GM04503 (cell line): Measurements from ENCODE around the gene SNTG2.

Experiments used
- DNase-seq: peaks from one replicate; pipeline ENCODE4 v3.0.0-alpha.2; 2012; ENCODE audit warnings: low read depth

SNTG2 gene

DNA sequence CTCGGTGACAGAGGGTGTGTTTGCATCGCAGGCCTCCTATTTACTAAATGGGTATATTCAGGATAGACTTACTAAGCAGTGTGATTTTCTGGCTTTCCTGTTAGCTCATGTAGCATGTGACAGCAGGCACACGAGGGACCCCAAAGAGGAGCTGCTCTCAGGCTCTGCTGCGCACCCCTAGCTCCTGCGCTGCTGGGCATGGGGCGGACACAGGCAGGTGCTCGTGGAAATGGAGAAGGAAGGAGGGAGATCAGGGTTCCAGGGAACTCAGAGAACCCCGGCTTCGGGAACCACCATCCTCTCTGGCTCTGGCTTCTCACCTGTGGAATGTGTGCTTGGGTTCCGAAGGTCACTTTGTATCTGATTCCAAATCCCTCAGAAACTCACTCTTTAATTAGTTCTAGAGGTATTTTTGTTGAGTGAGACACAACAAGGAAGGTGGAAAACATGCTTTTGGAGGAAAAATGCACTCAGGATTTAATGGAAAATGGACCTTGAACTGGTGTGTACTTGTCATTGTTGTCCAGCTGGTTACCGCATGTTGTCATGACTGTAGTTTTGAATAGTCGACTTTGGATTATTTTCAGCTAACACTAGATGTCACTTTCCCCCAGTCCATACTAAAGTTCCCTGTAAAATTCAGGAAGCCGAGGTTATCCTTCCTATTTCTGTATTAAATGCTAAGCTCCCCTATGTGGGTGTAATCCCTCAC lies 3.5 kb downstream of the SNTG2 start:
- DNase-seq: peak; percentile 6

DNA sequence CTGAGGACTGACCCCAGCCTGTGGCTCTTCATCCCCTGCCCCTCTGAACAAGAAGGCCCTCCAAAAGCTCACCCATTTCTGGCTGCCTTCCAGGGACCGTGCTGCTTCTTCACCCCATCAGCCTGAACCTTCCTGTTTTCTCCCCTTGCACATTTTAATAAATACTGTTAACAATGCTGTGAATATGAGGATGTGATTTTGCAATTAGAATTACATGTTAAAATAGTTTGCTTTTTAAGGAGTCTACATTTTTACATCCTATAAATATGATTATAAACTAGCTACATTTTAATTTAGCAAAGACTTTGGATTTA lies 4.0 kb downstream of the SNTG2 start:
- no peak for DNase-seq

DNA sequence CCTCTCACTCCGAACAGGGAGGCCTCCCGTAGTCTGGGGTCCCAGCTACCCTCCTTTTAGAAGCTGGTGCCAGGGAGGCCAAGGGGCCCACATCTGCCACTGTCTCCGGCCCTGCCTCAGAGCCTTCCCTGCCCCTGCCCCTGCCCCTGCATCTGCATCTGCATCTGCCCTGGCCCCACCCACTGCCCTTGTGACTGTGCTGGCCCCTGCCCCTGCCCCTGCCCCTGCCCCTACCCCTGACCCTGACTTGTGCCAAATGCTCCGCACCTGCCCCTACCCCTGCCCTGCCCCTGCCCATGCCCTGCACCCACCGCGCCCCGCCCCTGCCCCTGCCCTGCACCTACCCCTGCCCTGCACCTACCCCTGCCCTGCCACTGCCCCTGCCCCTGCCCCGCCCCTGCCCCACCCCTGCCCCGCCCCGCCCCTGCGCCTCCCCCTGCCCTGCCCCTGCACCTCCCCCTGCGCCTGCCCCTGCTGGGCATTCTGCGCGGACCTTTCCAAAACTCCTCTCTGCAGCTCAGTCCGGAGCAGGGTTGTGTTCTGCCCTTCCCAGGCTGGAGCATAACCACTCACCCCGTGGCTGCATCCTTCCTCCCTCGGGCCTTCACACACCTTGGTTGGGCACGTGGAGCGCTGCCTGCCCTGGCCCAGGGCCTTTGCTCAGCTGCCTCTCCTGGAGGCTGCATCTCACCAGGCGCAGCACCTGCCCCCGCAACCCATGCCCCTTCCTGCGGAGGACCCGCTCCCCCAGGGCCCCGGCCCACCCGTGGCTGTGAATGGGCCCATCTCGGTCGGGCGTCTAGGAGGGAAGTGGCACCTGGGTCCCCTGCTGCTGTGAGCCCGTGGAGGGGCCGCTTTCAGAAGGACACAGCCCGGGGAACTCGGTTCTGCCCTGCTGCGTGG lies 5.4 kb downstream of the SNTG2 start:
- no peak for DNase-seq

GRCh38 chr2:959457-959856 lies 8.8 kb downstream of the SNTG2 start:
- no peak for DNase-seq

GRCh38 chr2:960061-960736 lies 9.6 kb downstream of the SNTG2 start:
- DNase-seq: no peak

GRCh38 chr2:961786-962185 lies 11.1 kb downstream of the SNTG2 start:
- no peak for DNase-seq

GRCh38 chr2:963876-964275 lies 13.2 kb downstream of the SNTG2 start:
- DNase-seq: no peak

DNA sequence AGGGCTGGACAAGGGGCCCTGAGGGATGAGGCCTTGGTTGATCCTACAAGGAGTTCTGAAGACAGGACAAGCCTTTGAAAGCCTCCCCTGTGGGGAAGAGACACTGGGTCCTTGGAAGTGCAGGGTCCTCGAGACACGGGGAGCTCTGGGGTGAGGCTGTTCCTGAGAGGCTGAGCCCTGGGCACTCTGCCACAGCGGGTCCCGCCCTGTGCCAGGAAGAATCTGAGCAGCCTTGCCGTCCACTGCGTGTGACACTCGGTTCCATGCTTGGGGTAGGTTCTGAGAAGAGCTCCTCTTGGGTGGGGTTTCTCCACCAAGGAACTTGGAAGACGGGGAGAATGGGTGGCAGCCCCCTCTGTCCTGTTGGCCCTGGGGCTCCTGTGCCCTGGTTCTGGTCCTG lies 13.9 kb downstream of the SNTG2 start:
- no peak for DNase-seq

DNA sequence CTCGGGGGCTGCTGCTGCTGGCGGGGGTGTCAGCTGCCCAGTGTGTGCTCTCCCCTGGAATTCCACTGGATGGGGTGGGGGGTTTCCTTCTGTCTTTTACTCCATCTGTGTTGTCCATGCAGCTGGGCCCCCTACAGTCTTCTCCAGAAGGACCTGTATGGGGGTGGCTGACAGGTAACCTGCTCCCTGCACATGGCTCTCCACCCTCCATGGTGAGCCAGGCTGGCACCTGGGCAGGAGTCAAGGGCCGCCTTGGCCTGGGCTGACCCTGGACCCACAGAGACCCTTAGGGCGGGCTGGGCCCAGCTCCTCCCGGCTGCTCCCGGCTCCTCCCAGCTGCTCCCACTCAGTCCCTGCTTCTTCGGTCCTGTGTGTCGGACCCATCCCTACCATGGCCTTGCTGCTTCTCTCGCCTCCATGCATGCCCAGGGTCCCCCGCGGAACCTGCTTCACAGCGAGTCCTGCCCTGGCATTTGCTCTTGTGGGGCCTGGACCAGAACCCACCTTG lies 15.0 kb downstream of the SNTG2 start:
- DNase-seq: no peak

DNA sequence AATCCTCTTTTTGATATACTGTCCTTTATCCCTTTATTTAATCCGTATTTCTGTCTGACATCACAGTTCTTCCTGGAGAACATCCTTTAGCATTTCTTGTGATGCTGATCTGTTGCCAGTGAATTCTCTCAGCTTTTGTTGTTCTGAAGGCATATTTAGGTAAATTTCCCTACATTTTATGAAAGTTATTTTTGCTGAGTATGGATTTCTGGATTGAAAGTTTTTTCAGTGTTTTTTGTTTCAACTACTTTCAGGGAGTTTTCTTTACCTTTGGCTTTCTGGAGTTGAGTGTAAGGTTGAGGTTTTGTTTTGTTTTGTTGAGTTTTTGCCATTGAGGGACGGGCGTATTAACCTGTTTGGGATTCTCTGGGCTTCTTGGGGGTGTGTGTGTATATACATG lies 22.5 kb downstream of the SNTG2 start:
- DNase-seq: no peak

GRCh38 chr2:974054-974453 lies 23.4 kb downstream of the SNTG2 start:
- DNase-seq: no peak

- no peak for DNase-seq
Measured at GRCh38 chr2:974502-974901, 23.9 kb downstream of the SNTG2 start.

GRCh38 chr2:975095-975494 lies 24.4 kb downstream of the SNTG2 start:
- DNase-seq: no peak

DNA sequence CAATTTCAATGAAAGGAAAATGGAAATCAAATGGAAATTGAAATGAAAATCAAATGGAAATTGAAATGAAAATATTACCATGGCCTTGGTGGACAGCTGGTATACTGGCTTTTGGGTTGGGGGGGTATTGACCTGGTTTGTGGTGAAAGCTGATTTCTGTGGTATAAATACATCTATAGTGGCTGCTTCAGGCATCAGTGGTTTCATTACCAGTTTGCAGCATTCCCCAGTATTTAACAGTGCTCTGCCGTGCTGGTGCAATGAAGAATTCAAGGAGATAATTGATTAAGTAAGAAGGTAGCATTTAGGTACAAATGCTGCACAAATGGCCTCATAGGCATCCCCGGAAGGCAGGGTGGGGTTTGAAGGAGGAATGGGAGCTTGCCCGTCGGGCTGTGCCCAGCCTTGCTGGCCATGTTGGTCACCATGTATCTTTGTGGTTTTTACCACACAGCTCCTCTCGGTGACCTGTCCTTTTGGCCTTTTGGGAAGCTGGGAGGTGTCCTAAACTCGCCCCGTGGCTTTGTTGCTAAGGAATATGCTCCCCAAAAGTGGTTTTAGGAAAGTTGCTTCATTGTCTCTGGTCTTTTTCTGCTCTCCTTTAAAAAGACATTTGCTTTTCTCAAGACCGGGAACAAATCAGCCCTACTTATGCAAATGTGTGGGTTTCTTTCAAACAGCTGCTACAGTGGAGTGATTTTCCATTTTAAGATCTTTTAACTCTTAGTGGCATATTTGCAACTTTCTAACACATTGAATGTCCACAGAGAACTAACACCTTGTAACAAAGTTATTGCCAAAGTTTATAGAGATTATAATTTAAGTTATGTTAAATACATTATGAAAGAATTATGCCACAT lies 28.6 kb downstream of the SNTG2 start:
- DNase-seq: no peak

- DNase-seq: no peak
Measured at GRCh38 chr2:980176-980575, 29.5 kb downstream of the SNTG2 start.

DNA sequence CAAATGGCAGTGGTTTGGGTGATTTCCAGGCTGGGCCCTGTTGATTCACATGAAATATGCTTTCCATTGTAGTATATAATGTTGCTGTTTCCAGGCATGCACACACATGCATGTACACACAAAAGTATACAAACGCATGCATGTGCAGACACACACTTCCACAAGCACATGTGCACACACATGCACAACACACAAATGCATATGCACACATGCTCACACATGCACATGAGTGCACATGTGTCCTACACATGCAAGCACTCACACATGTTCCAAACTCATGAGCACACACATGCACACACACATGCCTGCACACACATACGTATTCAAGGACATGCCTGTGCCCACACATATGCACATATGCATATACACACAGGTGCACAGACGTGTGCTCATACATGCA lies 30.6 kb downstream of the SNTG2 start:
- no peak for DNase-seq

DNA sequence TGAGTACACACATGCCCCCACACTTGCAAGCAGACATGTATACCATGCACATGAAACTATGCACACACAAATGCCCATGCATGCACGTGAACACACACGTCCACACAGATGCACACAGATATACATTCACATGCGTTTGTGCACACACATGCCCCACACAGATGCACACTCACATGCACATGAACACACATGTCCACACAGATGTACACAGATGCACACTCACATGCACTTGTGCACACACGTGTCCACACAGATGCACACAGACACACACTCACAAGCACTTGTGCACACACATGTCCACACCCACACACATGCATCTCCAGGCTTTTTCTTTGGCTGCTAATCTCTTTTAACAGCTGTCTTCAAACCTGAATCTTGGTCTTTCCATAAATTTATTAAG lies 31.1 kb downstream of the SNTG2 start:
- DNase-seq: no peak

GRCh38 chr2:985317-985898 lies 34.8 kb downstream of the SNTG2 start:
- DNase-seq: no peak

DNA sequence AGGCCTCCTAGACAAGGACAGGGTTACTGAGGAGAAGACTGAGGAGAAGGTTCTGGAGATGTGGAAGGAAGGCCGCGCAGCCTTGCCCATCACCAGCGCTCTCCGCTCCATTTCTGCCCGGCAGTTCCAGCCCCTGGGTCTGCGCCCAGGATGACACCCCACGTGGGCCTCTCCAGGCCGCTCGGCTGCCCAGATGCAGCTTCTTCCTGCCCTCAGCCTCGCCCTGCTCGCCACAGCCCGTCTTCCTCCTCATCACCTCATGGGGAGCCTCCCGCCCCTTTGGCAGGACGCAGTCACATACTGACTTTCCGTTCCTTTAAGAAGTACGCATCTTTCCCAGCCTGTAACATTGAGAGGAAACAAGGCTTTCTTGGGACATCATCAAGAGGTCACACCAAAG lies 37.1 kb downstream of the SNTG2 start:
- DNase-seq: no peak

DNA sequence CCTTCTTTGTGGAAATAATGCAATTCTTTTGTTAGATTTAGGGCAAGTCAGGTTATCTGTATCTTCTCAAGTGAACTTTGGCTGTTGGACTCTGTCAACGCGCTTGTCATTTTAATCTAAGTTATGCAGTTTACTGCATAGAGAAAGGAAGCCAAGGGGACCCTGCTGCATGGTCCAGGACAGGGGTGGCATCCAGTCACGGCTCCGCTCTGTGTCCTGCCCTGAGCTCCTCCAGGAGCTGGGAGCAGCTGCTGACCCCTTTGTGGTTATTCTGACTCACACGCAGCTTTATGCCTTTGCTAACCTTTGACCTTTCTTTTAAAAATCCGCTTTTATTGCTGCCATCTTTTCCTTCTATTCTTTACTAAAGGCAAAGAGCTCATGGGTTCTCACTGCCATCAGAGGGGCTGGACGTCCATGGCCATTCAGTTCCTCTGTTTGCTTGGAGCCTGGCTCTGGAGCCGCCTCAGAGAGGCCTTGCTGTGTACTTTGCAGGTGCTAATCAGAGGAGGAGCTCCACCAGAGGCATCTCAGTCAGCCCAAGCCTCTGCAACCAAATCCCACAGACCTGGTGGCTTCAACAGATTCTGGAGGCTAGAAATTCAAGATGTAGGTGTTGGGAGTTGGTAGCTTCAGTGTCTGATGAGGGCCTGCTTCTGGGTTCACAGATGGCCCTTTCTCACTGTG lies 39.3 kb downstream of the SNTG2 start:
- no peak for DNase-seq

- DNase-seq: no peak
Measured at GRCh38 chr2:990970-991369, 40.3 kb downstream of the SNTG2 start.
